ENCODE data around the gene GOLIM4.
"Not testable (repeated sequence)": the region's sequence is repeated elsewhere in the genome, so short reads cannot be mapped to it uniquely, and the experiment has no call there.

The GOLIM4 gene, protein sequence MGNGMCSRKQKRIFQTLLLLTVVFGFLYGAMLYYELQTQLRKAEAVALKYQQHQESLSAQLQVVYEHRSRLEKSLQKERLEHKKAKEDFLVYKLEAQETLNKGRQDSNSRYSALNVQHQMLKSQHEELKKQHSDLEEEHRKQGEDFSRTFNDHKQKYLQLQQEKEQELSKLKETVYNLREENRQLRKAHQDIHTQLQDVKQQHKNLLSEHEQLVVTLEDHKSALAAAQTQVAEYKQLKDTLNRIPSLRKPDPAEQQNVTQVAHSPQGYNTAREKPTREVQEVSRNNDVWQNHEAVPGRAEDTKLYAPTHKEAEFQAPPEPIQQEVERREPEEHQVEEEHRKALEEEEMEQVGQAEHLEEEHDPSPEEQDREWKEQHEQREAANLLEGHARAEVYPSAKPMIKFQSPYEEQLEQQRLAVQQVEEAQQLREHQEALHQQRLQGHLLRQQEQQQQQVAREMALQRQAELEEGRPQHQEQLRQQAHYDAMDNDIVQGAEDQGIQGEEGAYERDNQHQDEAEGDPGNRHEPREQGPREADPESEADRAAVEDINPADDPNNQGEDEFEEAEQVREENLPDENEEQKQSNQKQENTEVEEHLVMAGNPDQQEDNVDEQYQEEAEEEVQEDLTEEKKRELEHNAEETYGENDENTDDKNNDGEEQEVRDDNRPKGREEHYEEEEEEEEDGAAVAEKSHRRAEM

DNA sequence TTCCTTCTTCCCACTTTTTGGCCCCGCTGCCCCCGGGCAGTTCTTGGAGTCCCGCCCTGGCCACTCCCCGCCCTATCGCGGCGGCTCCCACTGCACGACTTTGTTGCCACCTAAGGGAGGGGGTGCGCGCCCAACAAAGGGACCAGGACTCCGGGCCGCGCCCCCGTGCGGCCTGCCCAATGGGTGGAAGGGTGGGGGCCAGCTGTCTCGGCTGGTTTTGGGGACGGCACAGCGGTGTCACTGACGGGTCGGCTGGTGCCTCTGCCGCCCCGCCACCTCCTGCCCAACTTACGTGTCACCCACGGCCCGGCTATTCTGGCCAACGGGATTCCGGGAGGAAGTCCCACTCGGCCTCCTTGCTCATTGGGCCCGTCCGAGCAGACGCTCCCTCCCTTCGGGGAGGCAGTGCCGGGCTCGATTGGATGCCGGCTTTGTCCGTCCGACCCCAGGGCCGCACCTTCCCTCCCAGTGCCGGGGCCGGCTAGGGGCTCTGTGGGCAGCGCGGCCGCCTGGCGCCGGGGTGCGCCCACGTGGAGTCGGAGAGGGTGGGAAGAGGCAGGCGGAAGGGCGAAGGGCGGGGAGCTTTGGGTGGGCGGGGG, at the start of gene GOLIM4:
Gene GOLIM4, minus strand, starts transcription at position 314 of the 599 bp plus-strand sequence. CDS start 639 bp downstream, outside the sequence.
- peak; percentile 2 to 16 for DNase-seq

DNA sequence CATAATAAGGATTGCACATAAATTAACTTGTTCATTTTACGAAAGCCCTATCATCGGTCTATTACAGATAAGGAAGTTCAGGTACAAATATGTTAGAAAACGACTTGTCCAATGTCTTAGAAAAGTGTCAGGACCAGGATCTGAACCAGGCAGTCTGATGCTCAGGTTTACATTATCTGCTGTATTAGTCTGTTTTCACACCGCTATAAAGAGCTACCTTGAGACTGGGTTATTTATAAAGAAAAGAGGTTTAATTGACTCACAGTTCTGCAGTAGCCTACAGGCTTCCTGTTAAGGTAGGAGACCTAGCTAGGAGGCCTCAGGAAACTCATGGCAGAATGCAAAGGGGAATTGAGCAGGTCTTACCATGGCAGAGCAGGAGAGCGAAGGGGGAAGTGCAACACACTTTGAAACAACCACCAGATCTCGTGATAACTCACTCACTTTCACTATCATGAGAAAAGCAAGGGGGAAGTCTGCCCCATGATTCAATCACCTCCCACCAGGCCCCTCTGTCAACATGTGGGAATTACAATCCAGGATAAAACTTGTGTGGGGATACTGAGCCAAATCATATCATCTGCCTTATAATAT, 45.8 kb upstream of the GOLIM4 start:
- DNase-seq: no peak

DNA sequence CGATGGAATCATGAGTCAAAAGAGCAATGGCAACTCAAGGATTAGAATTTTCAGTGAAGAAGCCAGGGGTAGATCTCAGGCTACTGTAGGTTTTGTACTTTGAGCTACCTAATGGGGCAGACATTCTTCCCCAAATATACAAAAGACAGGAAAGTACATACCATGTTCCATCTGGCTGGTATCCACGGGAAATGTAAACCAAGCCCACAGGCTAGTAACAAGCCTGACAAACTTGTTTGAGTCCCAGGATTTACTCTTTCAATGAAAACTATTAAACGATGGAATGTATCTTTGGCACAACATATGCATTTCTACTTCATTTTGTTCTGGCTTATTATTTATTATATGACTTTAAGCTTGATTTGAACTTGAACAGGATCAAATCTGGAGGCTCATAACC, 44.2 kb upstream of the GOLIM4 start:
- no peak for DNase-seq

- DNase-seq: no peak
These were observed 42.7 kb upstream of the GOLIM4 start for GRCh38 chr3:168138421-168138820.

- DNase-seq: no peak
These were observed 39.2 kb upstream of the GOLIM4 start for GRCh38 chr3:168134931-168135330.

DNA sequence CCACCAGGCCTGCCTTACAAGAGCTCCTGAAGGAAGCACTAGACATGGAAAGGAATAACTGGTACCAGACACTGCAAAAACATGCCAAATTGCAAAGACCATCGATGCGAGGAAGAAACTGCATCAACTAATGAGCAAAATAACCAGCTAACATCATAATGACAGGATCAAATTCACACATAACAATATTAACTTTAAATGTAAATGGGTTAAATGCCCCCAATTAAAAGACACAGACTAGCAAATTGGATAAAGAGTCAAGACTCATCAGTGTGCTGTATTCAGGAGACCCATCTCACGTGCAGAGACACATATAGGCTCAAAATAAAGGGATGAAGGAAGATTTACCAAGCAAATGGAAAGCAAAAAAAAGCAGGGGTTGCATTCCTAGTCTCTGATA, 34.5 kb upstream of the GOLIM4 start:
- DNase-seq: not testable (repeated sequence)

- DNase-seq: not testable (repeated sequence)
These were observed 32.7 kb upstream of the GOLIM4 start for GRCh38 chr3:168128463-168128862.

DNA sequence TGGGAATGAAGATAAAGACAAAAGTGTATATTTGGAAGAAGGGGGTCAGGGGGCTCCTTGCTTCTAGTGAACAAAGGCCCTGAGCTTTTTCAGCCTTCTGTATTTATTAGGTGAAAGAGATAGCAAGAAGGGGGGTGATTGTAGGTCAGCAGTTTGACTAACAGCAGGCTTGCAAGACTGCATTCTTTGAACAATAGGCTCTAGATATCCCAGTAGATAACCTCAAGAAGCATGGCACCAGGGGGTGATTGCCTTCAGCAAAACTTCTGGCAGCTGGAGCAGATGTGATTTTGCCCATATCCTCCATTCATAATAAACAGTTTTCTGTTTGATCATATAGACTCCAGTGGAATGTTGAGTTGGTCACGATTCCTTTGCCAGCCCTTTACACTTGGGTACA, 31.7 kb upstream of the GOLIM4 start:
- DNase-seq: no peak

DNA sequence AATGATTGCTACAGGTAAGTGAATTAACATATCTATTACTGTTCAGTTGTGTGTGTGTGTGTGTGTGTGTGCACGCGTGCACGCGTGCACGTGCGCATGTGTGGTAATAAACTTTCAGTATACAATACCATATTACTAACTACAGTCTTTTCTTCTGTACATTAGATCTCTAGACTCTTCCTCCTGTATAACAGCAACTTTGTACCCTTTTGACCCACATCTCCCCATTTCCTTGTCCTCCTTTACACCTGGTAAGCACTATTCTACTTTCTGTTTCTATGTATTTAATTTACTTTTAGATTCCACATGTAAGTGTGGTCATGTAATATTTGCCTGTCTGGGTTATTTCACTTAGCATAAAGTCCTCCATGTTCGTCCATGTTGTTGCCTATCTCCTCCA, 29.1 kb upstream of the GOLIM4 start:
- DNase-seq: no peak

DNA sequence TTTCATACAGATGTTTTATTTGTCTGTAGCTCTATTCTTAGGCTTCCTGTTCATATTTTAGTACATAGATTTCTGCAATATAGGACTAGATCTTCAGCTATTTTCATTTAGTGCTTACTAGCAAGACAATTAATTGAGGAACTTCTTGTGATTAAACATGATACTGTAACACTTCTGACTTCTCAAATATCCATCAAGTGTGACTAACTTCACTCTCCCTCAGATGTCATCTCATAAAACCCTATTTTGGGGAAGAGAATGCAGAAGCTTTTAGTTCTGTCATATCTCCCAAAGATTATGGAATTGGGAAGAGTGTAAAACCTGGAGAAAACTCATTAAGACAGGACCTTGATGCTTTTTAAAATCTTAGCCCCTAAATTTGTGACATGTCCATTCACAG, 28.6 kb upstream of the GOLIM4 start:
- DNase-seq: no peak

GRCh38 chr3:168123201-168124176, 27.8 kb upstream of the GOLIM4 start:
- DNase-seq: no peak

DNA sequence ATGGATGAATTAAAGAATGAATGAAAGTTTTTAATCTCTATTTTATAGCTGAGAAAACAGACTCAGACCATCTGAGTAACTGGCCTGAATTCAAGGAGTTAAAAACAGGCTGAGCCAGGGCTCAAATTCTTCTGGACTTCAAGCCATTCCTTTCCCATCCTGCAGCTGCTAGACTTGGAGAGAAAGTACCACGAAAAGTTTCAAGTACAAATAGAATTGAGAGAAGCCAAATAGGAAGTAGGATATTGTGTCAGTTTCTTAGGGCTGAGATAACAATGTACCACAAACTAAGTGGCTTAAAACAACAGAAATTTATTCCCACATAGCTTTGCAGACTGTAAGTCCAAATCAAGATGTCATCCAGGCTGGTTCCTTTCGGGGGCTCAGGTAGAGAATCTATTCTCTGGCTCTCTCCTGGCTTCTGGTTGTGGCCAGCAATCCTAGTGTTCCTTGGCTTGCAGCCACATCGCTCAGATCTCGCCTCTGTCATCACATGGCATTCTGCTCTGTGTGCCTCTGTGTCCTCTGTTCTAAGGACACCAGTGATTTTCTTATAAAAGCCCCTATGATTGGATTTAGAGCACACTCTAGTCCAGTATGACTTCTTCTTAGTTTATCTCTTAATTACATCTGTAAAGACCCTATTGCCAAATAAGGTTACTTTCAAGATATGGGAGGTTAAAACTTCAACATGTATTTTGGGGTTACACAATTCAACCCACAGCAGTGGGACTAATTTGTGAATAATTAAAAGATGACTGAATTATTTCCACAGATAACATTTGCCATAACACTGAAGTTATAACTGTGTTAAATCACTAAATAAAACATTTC, 25.7 kb upstream of the GOLIM4 start:
- DNase-seq: no peak

GRCh38 chr3:168117853-168118313, 22.2 kb upstream of the GOLIM4 start:
- DNase-seq: no peak

- DNase-seq: no peak
These were observed 21.3 kb upstream of the GOLIM4 start for GRCh38 chr3:168117059-168117458.

DNA sequence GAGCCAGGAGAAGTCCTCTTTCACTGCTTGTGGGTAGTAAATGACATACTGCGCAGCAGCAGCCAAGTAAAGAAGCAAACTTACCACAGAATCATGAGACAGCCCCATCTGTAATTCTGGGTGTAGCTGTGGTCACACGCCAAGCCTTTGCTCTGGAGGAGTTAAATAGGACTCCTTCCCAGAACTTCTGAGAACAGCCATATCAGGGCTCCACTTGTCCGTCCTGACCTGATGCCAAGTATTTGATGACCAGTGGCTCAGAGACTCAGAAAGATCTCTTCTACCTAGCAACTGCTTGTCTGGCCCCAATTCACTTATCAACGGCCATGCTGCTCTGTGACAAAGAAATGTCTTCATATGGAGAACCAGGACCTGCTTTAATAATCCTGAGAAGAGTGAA, 20.6 kb upstream of the GOLIM4 start:
- no peak for DNase-seq

- DNase-seq: no peak
These were observed 18.1 kb upstream of the GOLIM4 start for GRCh38 chr3:168113848-168114247.

DNA sequence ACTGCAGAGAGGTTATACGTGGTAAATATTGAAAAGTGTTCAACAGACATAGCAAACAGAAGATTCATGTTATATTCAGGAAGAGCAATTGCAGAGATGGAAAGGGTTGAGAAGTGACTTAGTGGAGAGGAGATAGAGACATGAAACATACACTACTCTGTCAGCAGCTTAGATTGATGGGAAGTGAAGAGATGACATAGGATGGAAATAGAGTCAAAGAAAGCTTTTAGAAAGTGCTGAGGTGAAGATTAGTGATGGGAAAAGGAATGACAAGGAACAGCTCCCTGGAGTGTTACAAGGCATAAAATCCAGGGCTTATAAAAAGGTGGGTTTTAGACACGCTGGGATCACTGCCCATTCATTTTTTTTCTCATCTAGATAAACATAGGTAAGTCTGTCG, 17.2 kb upstream of the GOLIM4 start:
- DNase-seq: no peak

DNA sequence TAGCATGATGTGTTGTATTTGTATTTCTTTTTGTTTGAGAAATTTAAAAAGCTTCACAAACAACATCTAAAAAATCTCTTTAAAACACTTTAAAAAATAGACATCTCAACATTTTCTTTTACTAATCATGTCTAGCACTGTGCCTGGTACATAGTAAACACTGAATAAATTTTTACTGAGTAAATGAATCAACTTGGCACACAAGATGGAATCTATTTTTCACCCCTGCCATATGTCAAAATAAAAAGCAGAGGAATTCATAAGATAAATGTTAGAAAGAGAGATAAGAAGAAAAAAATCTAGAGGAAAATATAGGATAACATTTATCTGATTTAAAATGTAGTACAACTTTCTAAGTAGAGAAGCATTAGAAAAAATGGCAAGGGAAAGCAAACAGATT, 8.6 kb upstream of the GOLIM4 start:
- no peak for DNase-seq

DNA sequence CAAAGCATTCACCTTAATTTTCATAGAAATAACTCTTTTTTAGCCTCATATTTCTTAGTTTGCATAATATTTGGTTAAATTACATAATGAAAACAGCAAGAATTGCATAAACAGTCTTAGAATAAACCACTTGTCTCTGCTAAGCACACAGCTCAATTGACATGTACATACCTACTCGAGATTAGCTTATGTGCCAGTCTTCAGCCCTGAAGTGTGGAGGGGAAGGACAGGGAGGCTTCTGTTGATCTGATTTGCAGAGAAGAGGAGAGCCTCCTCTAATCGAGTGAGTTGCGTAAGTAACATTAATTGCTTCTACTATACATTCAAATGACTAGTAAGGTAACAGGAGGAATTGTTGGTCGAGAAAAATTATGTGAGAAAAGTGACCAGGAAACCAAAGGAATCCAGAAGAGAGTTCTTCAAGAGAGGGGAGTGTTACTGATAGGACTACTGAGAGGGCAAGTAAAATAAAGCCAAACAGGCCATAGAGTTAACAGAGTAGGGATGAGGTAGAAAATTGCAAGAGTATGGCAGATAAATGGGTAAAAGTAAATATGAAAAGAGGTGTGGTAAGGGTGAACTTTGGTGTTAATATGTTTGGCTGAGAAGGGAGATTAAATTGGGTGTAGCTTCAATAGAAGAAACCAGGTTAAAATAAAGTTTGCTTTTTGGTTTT, 7.1 kb upstream of the GOLIM4 start:
- no peak for DNase-seq

DNA sequence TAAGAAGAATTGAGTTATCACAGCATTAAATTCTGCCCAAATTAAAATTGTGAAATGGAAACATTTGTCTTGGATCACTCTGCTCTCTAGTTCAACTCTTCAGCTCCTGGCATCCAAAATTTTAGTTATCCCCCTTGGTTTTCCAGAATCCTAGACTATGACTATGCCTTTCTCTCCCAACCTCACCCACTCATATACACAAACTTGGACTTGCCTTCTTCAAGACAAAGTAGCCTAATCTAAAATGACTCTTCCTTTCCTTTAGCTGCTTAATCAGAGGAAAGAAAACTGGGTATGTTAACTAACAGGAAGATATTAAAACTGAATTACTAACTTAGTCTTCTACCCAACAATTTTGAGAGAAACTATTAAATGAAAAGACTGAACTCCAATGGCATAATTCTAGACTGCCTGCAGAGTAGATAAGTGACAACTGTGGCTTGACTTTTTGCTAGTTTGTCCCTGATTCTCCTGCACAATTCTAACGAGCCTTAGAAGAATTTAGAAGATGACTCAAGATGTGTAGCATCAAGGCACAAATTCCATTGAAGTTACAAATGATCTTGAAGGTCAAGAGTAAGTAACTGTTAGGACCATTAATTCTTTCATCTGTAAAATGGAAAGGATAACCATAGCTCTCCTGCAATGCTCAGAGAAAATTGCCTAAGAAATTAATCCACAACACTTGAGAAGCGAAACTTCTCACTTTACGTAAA, 5.2 kb upstream of the GOLIM4 start:
- DNase-seq: no peak
